Retinal pigment epithelial cell (primary cell): ENCODE results near the gene RNF148.

Experiments
- DNase-seq: peaks from one replicate; pipeline ENCODE4 v3.0.0-alpha.2; 2010; ENCODE audit warnings: low read depth
- H3K4me3 ChIP-seq: 2 replicates; pipeline ENCODE4 v1.5.1; 2011; ENCODE audit warnings: mild to moderate bottlenecking, low read length, control low read depth, moderate library complexity
- TF ChIP-seq, protein P1 (sequence below): conservative IDR thresholded peaks from 2 replicates; pipeline ENCODE4 v1.5.1; 2011; ENCODE audit warnings: low read depth, low read length, control low read depth, inconsistent platforms

Gene RNF148

DNA sequence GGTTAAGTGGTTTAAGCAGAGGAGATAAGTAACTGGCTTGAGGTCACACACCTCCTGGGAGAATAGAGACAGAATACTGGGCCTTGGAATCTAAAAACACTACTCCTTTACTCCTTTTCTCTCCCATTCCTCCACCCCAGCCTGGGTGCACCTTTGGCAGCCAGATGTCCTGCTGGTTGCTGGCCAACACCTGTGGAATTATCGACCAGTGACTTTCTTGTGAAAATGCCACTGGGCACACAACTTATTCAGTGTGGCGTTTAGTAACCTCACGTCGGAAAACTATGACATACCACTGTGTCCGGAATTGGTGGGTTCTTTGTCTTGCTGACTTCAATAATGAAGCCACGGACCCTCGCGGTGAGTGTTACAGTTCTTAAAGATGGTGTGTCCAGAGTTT lies 30.2 kb downstream of the RNF148 start:
- no peak for DNase-seq
- H3K4me3 ChIP-seq, result no peak overlapping the region
- TF ChIP-seq, protein P1, sequence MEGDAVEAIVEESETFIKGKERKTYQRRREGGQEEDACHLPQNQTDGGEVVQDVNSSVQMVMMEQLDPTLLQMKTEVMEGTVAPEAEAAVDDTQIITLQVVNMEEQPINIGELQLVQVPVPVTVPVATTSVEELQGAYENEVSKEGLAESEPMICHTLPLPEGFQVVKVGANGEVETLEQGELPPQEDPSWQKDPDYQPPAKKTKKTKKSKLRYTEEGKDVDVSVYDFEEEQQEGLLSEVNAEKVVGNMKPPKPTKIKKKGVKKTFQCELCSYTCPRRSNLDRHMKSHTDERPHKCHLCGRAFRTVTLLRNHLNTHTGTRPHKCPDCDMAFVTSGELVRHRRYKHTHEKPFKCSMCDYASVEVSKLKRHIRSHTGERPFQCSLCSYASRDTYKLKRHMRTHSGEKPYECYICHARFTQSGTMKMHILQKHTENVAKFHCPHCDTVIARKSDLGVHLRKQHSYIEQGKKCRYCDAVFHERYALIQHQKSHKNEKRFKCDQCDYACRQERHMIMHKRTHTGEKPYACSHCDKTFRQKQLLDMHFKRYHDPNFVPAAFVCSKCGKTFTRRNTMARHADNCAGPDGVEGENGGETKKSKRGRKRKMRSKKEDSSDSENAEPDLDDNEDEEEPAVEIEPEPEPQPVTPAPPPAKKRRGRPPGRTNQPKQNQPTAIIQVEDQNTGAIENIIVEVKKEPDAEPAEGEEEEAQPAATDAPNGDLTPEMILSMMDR, result no peak

DNA sequence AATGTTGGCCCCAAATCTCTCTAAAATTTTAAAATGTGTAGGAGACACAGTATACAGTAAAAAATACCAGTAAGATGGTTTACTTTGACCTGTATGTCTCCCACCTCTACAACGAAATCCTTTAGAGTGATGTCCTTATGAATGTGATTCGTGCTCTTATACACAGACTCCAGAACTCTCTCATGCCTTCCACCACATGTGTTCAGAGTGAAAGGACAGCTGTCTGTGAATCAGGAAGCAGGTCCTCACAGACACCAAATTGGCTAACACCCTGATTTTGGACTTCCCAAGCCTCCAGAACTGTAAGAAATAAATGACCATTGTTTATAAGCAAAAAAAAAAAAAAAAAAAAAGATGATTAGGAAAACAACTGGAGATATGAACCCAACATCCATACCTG lies 39.0 kb downstream of the RNF148 start:
- H3K4me3 ChIP-seq, result no peak overlapping the region
- DNase-seq, result no peak
- TF ChIP-seq, protein P1, result no peak

DNA sequence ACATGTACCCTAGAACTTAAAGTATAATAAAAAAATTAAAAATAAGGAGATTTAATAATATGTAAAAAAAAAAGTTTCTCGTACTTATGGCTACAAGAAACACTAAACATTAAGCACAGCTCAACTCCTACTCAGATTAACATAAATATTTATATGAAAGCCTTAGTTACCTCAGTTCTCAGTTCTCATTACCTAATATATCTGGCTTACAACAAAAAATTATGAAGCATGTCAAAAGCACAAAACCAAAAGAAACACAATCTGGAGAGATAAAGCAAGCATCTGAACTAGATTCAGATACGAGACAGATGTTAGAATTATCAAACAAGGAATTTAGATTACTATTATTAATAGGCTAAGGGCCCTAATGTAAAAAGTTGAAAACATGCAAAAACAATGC lies 43.9 kb downstream of the RNF148 start:
- no peak overlapping the region for H3K4me3 ChIP-seq
- no peak for DNase-seq

GRCh38 chr7:122653685-122654084 lies 49.0 kb downstream of the RNF148 start:
- DNase-seq, result no peak
- H3K4me3 ChIP-seq, result no peak overlapping the region
- TF ChIP-seq, protein P1, result no peak

More for the DNA sequence above, 43.9 kb downstream of the RNF148 start:
- TF ChIP-seq, protein P1, result no peak

- H3K4me3 ChIP-seq, result no peak overlapping the region
- TF ChIP-seq, protein P1, result no peak
- no peak for DNase-seq
These were observed 49.8 kb downstream of the RNF148 start for GRCh38 chr7:122652876-122653275.
